Measurements from ENCODE around the gene KLF6. TPM values are rescaled to one million over a fixed set of nuclear protein-coding genes. Genes with fewer than 3 reads are reported as not detected.

The KLF6 gene
- total RNA-seq, 2 experiments from 2014 or later = 19.2 to 43.0 TPM

DNA sequence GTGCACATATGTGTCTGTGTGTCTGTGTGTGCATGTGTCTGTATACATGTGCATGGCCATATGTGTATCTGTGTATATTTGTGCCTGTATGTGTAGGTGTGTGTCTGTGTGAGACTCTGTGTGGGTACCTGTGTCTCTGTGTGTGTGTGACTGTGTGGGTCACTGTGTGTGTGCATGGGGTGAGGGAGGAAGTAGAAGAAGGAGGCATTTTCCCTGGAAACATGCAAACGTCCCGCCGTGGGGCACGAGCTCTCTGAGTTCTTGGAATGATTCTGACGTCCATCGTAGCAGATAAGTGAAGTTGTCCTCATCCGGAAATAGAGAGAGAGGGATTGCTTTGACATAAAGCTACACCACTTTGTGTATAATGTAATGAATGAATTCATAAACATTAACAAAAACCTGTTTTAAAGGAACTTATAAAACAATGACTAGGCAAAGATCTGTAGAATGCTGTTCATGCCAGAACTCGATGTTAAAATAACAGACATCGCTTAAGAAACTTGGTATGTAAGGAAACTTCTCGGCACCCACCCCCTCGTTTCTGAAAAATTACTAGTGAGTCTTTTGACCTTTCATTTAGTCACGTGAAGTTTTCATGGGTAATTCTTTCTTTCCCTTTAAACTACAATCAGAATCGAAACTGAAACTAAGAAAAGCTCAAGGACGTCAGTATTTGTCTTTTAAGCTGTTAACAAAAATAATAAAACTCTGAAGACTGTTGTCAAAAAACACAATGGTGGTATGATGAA is 43.6 kb upstream of the KLF6 start:
- Histone ChIP-seq H3K36me3 (ENCODE audit: insufficient read depth, low read length) (no peaks in the 10 kb centered on the region), H3K4me3 (ENCODE audit: low read depth, low read length, poor library complexity, severe bottlenecking) (peak overlapping the region; percentile 36), H2AFZ (ENCODE audit: low read length) (peak overlapping the region; percentile 98), H4K20me1 (ENCODE audit: insufficient read depth, low read length) (no peaks in the 10 kb centered on the region), H3K27ac (ENCODE audit: low read depth, low read length, poor library complexity, severe bottlenecking) (no peak overlapping the region), H3K4me2 (ENCODE audit: low read length) (peak overlapping the region; percentile 56), H3K4me1 (ENCODE audit: insufficient read depth, low read length, poor library complexity, severe bottlenecking) (peaks cover 11% of the 10 kb centered on the region), H3K9me3 (ENCODE audit: low read length) (no peaks in the 10 kb centered on the region), H3K9me2 (ENCODE audit: insufficient read depth, low read length) (no peaks in the 10 kb centered on the region), H3K79me2 (ENCODE audit: insufficient read depth, low read depth, low read length) (no peaks in the 10 kb centered on the region)
- TF ChIP-seq EZH2phosphoT487 (IDR thresholded peaks at IDR 0.05; ENCODE audit: borderline replicate concordance, low read depth, low read length) = no peak
- TF ChIP-seq, protein P1, sequence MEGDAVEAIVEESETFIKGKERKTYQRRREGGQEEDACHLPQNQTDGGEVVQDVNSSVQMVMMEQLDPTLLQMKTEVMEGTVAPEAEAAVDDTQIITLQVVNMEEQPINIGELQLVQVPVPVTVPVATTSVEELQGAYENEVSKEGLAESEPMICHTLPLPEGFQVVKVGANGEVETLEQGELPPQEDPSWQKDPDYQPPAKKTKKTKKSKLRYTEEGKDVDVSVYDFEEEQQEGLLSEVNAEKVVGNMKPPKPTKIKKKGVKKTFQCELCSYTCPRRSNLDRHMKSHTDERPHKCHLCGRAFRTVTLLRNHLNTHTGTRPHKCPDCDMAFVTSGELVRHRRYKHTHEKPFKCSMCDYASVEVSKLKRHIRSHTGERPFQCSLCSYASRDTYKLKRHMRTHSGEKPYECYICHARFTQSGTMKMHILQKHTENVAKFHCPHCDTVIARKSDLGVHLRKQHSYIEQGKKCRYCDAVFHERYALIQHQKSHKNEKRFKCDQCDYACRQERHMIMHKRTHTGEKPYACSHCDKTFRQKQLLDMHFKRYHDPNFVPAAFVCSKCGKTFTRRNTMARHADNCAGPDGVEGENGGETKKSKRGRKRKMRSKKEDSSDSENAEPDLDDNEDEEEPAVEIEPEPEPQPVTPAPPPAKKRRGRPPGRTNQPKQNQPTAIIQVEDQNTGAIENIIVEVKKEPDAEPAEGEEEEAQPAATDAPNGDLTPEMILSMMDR (conservative IDR thresholded peaks at IDR 0.05; ENCODE audit: low read length) = no peak
- CTCF ChIA-PET (ENCODE audit: unreplicated experiment) = no interaction called here
- no TSS peak for BruUV-seq (replicated peaks)
- peak; percentile 39 for DNase-seq (ENCODE audit: low spot score)
- intact Hi-C loops (cut with micrococcal nuclease; ENCODE audit: unreplicated experiment) = no loop called here
- POLR2A ChIA-PET = interaction anchor here (0.7 to 1.2 kb wide), 7 partner anchors 13 to 138 kb away, joined by 3 to 9 read pairs (median 3); no protein-coding TSS in a partner anchor

DNA sequence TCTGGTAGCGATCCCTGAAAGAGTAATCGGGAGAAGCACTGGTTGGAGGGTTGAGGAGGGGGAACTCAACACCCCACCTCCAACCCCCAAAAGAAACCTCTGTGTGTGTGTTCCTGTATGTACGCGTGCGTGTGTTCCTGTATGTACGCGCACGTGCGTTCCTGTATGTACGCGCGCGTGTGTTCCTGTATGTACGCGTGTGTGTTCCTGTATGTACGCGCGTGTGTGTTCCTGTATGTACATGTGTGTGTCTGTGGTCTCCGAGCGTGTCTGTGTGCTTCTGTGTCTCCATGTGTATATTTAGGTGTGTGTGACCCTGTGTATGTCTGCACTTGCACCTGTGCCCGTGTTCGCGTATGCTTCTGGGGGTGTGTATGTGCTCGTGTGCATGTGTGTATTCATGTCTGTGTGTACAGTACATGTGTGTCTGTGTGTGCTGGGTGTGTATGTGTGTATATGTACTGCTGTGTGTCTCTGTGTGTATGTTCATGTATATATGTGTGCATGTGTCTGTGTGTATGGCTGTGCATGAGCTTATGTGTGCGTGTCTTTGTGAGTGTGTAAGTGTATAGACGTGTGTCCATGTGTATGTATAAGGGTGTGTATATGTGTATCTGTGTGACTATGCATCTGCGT is 42.9 kb upstream of the KLF6 start:
- DNase-seq (ENCODE audit: low spot score) = no peak
- Histone ChIP-seq H3K27ac (ENCODE audit: low read depth, low read length, poor library complexity, severe bottlenecking) (no peak overlapping the region), H3K79me2 (ENCODE audit: insufficient read depth, low read depth, low read length) (no peaks in the 10 kb centered on the region), H3K9me3 (ENCODE audit: low read length) (no peaks in the 10 kb centered on the region), H3K4me2 (ENCODE audit: low read length) (no peak overlapping the region), H3K4me3 (ENCODE audit: low read depth, low read length, poor library complexity, severe bottlenecking) (no peak overlapping the region), H3K9me2 (ENCODE audit: insufficient read depth, low read length) (no peaks in the 10 kb centered on the region), H4K20me1 (ENCODE audit: insufficient read depth, low read length) (no peaks in the 10 kb centered on the region), H2AFZ (ENCODE audit: low read length) (no peak overlapping the region), H3K4me1 (ENCODE audit: insufficient read depth, low read length, poor library complexity, severe bottlenecking) (peaks cover 11% of the 10 kb centered on the region), H3K36me3 (ENCODE audit: insufficient read depth, low read length) (no peaks in the 10 kb centered on the region)
- CTCF ChIA-PET (ENCODE audit: unreplicated experiment) = no interaction called here
- intact Hi-C loops (cut with micrococcal nuclease; ENCODE audit: unreplicated experiment) = no loop called here
- POLR2A ChIA-PET = no interaction called here
- TF ChIP-seq, protein P1 (conservative IDR thresholded peaks at IDR 0.05; ENCODE audit: low read length) = no peak
- TF ChIP-seq EZH2phosphoT487 (IDR thresholded peaks at IDR 0.05; ENCODE audit: borderline replicate concordance, low read depth, low read length) = no peak
- no TSS peak for BruUV-seq (replicated peaks)

DNA sequence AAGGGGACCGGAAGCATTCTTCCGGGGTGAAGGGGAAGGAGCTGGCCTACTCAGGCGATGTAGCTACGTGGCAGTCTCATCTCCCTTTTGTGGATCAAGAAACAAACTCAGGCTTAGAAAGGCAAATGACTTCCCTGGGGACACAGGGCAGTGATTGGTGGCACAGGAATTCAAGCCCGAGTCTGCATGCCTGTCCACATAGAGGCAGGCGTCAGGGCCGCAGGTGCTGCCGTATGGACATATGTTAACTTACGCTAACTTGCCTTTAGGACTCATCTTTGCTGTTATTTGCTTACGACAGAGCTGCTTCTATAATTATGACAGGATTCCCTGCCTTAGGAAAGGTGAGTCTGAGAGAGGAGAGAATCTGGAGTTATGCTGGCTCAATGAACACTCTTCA is 42.3 kb upstream of the KLF6 start:
- Histone ChIP-seq H2AFZ (ENCODE audit: low read length) (no peak overlapping the region), H3K4me3 (ENCODE audit: low read depth, low read length, poor library complexity, severe bottlenecking) (no peak overlapping the region), H3K9me3 (ENCODE audit: low read length) (no peaks in the 10 kb centered on the region), H3K4me2 (ENCODE audit: low read length) (no peak overlapping the region), H3K9me2 (ENCODE audit: insufficient read depth, low read length) (no peaks in the 10 kb centered on the region), H3K27ac (ENCODE audit: low read depth, low read length, poor library complexity, severe bottlenecking) (no peak overlapping the region), H3K79me2 (ENCODE audit: insufficient read depth, low read depth, low read length) (no peaks in the 10 kb centered on the region), H3K4me1 (ENCODE audit: insufficient read depth, low read length, poor library complexity, severe bottlenecking) (peaks cover 11% of the 10 kb centered on the region), H4K20me1 (ENCODE audit: insufficient read depth, low read length) (no peaks in the 10 kb centered on the region), H3K36me3 (ENCODE audit: insufficient read depth, low read length) (no peaks in the 10 kb centered on the region)
- ChIA-PET POLR2A (interaction anchor here (0.5 kb wide), 1 partner anchor 15 kb away, joined by 6 read pairs; no protein-coding TSS in a partner anchor), CTCF (ENCODE audit: unreplicated experiment) (no interaction called here)
- intact Hi-C loops (cut with micrococcal nuclease; ENCODE audit: unreplicated experiment) = no loop called here
- no peak for DNase-seq (ENCODE audit: low spot score)
- TF ChIP-seq EZH2phosphoT487 (IDR thresholded peaks at IDR 0.05; ENCODE audit: borderline replicate concordance, low read depth, low read length) = no peak
- TF ChIP-seq, protein P1 (conservative IDR thresholded peaks at IDR 0.05; ENCODE audit: low read length) = no peak
- no TSS peak for BruUV-seq (replicated peaks)
